Fibroblast of skin of left biceps (primary cell): ENCODE data around the gene KLK3.
"Not testable (repeated sequence)": the region's sequence is repeated elsewhere in the genome, so short reads cannot be mapped to it uniquely, and the experiment has no call there.

Source experiments
- DNase-seq, 2 experiments: peaks; one replicate each; pipeline ENCODE4 v3.0.0-alpha.2; 2013; ENCODE audit warnings: low read depth in 2 of 2

KLK3 gene

DNA sequence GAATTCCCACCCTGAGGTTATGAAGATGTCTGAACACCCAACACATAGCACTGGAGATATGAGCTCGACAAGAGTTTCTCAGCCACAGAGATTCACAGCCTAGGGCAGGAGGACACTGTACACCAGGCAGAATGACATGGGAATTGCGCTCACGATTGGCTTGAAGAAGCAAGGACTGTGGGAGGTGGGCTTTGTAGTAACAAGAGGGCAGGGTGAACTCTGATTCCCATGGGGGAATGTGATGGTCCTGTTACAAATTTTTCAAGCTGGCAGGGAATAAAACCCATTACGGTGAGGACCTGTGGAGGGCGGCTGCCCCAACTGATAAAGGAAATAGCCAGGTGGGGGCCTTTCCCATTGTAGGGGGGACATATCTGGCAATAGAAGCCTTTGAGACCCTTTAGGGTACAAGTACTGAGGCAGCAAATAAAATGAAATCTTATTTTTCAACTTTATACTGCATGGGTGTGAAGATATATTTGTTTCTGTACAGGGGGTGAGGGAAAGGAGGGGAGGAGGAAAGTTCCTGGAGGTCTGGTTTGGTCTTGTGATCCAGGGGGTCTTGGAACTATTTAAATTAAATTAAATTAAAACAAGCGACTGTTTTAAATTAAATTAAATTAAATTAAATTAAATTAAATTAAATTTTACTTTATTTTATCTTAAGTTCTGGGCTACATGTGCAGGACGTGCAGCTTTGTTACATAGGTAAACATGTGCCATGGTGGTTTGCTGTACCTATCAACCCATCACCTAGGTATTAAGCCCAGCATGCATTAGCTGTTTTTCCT, 7.0 kb downstream of the KLK3 start:
- no peak for DNase-seq

DNA sequence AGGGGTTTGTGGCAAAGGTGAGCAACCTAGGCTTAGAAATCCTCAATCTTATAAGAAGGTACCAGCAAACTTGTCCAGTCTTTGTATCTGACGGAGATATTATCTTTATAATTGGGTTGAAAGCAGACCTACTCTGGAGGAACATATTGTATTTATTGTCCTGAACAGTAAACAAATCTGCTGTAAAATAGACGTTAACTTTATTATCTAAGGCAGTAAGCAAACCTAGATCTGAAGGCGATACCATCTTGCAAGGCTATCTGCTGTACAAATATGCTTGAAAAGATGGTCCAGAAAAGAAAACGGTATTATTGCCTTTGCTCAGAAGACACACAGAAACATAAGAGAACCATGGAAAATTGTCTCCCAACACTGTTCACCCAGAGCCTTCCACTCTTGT, 14.8 kb downstream of the KLK3 start:
- DNase-seq: no peak

DNA sequence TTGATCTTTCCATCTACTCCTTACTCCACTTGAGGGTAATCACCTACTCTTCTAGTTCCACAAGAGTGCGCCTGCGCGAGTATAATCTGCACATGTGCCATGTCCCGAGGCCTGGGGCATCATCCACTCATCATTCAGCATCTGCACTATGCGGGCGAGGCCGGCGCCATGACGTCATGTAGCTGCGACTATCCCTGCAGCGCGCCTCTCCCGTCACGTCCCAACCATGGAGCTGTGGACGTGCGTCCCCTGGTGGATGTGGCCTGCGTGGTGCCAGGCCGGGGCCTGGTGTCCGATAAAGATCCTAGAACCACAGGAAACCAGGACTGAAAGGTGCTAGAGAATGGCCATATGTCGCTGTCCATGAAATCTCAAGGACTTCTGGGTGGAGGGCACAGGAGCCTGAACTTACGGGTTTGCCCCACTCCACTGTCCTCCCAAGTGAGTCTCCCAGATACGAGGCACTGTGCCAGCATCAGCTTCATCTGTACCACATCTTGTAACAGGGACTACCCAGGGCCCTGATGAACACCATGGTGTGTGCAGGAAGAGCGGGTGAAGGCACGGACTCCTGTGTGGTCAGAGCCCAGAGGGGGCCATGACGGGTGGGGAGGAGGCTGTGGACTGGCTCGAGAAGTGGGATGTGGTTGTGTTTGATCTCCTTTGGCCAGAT, 15.8 kb downstream of the KLK3 start:
- DNase-seq: no peak

DNA sequence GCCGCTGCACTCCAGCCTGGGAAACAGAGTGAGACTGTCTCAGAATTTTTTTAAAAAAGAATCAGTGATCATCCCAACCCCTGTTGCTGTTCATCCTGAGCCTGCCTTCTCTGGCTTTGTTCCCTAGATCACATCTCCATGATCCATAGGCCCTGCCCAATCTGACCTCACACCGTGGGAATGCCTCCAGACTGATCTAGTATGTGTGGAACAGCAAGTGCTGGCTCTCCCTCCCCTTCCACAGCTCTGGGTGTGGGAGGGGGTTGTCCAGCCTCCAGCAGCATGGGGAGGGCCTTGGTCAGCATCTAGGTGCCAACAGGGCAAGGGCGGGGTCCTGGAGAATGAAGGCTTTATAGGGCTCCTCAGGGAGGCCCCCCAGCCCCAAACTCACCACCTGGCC, 18.3 kb downstream of the KLK3 start, which contains the start of gene KLK2:
TSS of gene KLK2 (plus strand) at position 384 of the 400 bp plus-strand sequence. CDS start 35 bp downstream, outside the sequence.
- no peak for DNase-seq

DNA sequence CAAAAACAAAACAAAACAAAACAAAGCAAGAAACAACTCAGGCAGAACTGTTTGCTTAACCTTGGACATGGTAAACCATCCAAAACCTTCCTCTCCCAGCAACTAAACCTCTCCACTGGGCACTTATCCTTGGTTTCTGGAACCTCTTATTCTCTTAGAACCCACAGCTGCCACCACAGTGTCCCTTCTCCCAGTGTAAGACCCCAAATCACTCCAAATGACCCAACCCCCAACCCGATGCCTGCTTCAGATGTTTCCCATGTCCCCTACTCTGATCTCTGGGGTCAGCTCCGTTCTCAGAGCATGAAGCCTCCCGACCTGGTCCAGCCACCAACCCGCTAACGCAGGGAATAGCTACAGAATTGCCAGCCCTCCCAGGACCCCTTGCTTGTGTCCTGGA, 19.5 kb downstream of the KLK3 start:
- DNase-seq: no peak

DNA sequence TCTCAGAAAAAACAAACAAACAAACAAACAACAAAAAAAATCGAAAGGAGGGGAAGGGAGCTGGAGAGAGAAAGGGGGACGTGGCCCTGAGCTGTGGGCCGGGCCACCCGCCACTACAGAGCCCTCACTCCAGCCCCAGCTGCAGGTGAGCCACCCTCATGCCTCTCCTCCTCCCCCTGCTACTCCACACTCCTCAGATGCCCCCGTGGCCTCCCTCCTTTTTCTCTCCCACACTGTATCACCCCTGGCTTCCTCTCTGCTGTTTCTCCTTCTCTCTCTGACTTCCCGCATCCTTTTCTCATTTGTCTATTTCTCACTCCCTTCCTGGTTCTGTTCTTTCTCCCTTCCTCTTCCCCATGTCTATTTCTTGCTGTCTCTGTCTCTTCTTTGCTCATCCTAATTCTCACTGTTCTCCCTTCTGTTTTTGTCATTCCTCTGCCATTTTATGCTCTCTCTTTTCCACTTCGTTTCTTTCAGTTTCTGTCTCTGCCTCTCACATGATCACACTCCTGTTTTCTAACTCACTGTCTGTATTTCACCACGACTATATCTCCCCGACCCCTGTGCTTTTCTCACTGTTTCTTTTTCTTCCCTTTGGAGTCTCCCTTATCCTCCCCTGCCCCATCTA, 21.2 kb downstream of the KLK3 start:
- DNase-seq: no peak

DNA sequence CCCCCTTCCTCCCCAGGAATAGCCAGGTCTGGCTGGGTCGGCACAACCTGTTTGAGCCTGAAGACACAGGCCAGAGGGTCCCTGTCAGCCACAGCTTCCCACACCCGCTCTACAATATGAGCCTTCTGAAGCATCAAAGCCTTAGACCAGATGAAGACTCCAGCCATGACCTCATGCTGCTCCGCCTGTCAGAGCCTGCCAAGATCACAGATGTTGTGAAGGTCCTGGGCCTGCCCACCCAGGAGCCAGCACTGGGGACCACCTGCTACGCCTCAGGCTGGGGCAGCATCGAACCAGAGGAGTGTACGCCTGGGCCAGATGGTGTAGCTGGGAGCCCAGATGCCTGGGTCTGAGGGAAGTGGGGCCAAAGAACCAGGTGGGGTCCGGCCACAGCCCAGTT, 21.7 kb downstream of the KLK3 start:
- no peak for DNase-seq

DNA sequence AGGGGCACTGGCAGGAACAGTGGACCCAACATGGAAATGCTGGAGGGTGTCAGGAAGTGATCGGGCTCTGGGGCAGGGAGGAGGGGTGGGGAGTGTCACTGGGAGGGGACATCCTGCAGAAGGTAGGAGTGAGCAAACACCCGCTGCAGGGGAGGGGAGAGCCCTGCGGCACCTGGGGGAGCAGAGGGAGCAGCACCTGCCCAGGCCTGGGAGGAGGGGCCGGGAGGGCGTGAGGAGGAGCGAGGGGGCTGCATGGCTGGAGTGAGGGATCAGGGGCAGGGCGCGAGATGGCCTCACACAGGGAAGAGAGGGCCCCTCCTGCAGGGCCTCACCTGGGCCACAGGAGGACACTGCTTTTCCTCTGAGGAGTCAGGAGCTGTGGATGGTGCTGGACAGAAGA, 22.6 kb downstream of the KLK3 start:
- no peak for DNase-seq

DNA sequence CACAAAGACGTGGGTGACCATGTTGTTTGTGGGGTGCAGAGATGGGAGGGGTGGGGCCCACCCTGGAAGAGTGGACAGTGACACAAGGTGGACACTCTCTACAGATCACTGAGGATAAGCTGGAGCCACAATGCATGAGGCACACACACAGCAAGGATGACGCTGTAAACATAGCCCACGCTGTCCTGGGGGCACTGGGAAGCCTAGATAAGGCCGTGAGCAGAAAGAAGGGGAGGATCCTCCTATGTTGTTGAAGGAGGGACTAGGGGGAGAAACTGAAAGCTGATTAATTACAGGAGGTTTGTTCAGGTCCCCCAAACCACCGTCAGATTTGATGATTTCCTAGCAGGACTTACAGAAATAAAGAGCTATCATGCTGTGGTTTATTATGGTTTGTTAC, 24.1 kb downstream of the KLK3 start:
- DNase-seq: no peak

DNA sequence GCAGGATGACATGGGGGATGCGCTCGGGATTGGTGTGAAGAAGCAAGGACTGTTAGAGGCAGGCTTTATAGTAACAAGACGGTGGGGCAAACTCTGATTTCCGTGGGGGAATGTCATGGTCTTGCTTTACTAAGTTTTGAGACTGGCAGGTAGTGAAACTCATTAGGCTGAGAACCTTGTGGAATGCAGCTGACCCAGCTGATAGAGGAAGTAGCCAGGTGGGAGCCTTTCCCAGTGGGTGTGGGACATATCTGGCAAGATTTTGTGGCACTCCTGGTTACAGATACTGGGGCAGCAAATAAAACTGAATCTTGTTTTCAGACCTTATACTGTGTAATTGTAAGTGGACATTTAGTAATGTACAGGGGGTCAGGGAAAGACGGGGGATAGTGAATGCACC, 25.5 kb downstream of the KLK3 start:
- DNase-seq: no peak

DNA sequence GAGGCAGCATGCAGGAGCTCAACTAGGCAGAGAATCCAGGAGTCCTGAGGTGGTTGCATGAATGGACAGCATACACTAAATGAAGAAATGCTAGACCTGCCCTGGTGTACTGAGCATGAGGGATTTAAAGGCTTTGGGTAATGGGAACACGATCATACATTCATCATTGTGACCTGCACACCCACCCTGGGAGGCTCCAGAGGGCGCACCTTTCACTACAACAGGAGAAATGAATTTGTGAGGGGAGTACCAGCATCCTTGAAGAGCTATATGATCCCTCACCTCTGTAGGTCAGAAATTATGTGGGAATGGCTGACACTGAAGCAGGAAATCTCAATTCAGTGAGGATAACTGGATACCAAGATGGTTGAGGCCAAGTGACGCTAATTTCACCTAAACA, 27.5 kb downstream of the KLK3 start:
- no peak for DNase-seq

DNA sequence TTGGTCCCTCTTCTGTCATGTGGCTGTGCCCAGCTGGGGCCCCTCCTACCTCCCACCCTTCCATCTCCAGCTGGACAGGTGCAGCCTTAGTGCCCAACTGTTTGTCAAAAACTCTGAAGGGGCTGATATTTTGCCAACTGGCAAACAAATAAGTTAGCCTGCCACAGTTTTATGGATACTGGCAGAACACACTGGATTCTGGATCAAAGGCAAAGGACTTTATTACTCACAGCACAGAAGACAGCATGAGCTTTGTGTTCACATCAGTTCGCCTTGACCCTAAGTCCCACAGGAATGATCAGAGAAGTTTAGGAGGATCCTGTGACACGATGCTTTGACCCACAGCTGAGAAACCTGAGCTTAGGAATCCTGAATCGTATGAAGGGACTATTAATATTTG, 34.9 kb downstream of the KLK3 start:
- no peak for DNase-seq

DNA sequence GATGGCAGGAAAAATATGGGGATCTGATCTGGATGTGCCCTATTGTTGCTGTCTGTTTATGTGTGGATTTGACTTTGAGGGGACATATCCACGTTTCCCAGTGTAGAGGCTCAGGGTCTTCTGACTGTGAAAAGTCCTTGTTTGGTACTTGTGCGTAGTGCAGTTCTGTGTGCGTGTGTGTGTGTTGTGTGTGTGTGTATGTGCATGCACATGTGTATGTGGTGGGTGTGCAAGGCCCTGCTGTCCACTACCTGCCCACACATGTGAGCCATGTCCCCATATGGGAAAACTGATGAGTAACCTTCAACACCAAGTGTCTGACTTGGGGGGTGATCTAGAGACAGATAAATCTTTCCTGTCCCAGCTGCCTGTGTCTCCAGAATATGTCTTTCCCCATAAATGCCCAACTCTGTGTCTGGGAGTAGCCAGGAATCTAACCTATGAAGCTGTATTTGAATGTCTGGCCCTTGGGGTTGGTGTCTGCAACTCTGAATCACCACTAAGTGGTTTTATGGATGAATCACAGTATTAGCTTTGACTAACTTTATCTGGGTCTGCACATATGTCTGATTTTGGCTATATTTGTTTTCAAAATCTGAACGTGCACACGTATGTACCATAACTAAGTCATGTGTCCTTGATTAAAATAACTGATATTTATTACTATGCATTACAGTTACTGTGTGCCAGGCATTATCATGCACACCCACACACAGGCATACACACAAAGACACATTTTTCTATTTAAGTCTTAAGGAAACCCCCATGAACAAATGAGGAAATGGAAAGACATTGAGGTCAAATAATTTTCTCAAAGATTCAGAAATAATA, 35.9 kb downstream of the KLK3 start:
- no peak for DNase-seq

DNA sequence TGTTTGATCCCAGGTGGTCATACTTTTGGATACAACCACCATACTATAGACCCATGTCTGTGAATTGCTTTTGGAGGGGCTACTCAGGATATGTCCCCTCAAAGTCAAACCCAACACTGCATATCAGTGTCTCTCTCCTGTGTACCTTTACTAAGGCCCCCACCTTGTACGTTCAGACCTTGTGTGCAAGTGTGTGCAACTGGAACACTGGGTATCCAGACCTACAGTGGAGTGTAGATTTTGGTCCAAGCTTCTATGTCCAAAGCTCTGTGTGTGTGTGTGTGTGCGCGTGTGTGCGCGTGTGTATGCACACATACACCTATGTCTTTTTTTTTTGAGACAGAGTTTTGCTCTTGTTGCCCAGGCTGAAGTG, 36.5 kb downstream of the KLK3 start:
- no peak for DNase-seq

DNA sequence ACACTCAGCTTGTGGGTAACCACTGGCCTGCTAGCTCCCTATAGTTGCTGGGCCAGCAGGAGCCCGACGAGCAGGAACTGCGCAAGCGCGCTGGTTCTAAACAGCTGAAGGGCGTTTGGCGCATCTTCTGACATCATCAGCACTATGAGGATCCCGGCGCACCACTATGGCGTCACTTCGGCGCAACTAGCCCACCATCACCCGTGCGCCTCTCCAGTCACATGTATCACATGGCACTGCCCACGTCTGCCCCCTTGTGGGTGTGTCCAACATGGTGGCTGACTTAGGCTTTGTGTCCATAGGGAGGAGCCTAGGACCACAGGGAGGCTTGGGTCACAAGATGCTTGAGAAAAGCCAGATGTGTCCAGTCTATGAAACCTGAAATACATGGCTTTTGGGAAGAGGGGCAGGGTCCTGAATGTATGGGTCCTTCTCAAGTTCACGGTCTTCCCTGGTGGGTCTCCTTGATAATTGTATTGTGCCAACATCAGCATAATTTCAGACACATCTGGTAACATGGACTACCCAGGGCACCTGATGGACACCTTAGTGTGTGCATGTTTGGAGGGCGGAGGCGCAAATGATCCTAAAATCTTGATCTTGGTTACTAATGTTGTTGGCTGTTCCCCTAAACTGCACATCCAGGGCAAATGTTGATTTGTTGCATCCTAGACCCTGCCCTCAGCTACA, 38.5 kb downstream of the KLK3 start:
- no peak for DNase-seq

DNA sequence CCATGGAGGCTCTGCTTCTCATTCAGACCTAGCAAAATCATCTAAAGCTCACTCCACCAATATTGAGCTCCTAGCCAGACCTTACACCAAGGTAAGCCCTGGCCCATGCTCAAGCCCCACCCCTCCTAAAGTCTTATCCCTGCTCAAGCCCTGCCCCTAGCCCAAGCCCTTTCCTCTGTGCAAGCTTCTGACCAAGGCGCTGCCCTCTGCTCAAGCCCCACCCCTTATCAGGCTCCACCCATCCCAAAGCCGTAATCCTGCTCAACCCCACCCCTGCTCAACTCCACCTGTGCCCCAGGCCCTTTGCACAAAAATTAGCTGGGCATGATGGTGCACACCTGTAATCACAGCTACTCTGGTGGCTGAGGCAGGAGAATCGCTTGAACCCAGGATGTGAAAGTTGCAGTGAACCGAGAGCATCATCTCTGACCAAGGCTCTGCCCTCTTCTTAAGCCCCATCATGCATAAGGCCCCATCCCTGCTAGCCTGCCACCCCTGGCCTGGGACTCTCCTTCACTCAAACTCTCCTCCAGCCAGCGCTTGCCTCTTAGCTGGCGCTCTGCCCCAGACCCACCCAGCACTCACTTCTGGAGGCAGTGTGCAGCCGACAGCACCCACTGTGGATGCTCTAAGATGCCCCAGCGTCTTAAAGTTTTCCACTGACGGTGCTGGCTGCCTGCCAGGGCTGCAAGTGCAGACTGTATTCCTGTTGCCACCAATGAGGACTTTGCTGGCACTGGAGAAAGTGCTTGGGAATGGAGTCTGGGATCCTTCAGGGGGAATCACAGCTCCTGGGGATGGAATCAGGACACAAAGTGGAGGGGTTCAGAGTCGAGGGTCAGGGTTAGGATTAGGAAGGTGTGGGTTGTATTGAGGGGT, 40.0 kb downstream of the KLK3 start:
- DNase-seq: no peak

DNA sequence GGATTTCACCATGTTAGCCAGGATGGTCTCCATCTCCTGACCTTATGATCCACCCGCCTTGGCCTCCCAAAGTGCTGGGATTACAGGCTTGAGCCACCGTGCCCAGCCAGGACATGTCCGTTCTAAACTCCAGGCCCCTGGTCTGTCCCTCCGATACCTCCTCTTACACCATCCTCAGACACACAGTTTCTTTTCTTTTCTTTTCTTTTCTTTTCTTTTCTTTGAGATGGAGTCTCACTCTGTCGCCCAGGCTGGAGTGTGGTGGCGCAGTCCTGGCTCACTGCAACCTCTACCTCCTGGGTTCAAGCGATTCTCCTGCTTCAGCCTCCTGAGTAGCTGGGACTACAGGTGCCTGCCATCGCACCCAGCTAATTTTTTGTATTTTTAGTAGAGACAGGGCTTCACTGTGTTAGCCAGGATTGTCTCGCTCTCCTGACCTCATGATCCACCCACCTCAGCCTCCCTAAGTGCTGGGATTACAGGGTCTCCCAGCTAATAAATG, 41.4 kb downstream of the KLK3 start:
- DNase-seq: not testable (repeated sequence)

DNA sequence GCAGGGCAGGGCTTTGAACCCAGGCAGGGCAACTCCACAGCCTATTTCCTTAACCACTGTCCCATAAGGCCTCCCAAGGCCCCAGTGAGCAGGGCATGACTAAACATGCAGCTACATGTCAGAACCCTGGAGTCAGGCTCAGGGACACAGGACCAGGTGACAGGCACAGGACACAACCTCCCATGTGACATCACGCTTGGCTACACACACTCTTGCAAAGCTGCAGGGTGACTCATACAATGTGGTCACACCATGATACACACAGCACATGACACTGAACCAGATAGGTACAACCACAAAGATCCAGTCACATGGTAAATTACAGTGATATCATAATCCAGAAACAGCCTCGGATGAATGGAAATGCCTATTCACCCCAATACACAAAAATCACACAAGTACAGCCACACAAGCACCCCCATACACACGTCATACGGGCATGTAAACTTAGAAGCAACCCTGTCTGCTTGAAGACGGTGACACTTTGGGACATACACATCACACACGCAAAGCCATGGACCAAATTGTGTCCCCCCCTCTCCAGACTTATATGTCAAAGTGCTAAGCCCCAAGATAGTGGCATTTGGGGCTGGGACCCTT, 42.0 kb downstream of the KLK3 start:
- DNase-seq: no peak

DNA sequence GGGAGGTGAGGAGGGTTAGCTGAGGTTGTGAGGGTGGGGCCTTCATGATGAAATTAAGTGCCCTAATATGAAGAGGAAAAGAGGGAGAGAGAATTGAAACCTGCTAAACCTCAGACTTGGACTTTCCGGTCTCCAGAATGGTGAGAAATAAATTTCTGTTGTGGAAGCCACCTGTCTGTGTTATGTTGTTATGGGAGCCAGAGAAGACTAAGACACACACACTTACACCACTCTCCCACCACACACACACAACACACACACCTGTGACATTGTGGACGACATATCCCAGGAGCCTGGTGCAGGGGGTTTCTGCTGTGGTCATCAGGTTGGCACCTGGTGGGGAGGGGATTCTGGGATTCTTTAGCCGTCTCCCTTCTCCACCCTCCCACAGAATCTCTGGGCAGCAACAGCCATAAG, 42.5 kb downstream of the KLK3 start:
- no peak for DNase-seq

DNA sequence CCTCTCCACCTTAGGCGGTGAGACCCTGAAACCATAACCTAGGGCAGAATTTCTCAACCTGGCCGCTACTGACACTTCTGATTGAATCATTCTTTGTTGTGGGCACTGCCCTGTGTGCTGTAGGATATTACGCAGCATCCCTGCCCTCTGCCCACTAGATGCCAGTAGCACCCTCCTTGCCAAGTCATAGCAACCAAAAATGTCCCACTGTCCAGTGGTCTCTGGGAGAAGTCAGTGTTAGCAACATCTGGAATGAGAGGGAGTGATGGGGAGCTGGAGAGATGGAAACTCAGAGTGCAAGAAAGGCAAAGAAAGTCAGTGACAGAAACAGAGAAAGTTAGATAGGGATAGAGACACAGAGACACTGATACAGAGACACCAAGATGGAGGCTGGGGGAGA, 42.9 kb downstream of the KLK3 start:
- no peak for DNase-seq
